Epithelial cell of esophagus (primary cell): ENCODE results near the gene ZBTB39.
A peak's percentile ranks its signal among the peaks of the same experiment; 100 is the strongest.

Source experiments
- DNase-seq: peaks from one replicate; pipeline ENCODE4 v3.0.0; 2010; ENCODE audit warnings: low read depth
- H3K4me3 ChIP-seq: 2 replicates; pipeline ENCODE4 v1.5.1; 2011; ENCODE audit warnings: mild to moderate bottlenecking, low read length, control low read depth
- CTCF ChIP-seq: IDR thresholded peaks from 2 replicates; pipeline ENCODE4 v1.5.1; 2011; ENCODE audit warnings: low read depth, mild to moderate bottlenecking, low read length, control low read depth, inconsistent platforms; ENCODE audit not compliant: insufficient read depth; ENCODE audit errors: missing control alignments

ZBTB39 gene

GRCh38 chr12:56957229-56958052 lies 48.9 kb downstream of the ZBTB39 start, which contains the start of gene RDH16:
TSS of gene RDH16 (minus strand) at chr12:56957608. CDS start at chr12:56957462, 146 bp downstream.
- no peak within 1 kb of the TSS for H3K4me3 ChIP-seq
- TF ChIP-seq CTCF, result no peak
- peak; percentile 94 for DNase-seq

GRCh38 chr12:56955631-56956256 lies 50.6 kb downstream of the ZBTB39 start:
- DNase-seq, result peak; percentile 59
- no peak overlapping the region for H3K4me3 ChIP-seq
- no peak for TF ChIP-seq CTCF

GRCh38 chr12:56954958-56955355 lies 51.4 kb downstream of the ZBTB39 start:
- no peak for TF ChIP-seq CTCF
- no peak for DNase-seq
- H3K4me3 ChIP-seq, result no peak overlapping the region

- TF ChIP-seq CTCF, result no peak
- no peak for DNase-seq
- H3K4me3 ChIP-seq, result no peak overlapping the region
These were observed 52.0 kb downstream of the ZBTB39 start for GRCh38 chr12:56954057-56954957.

GRCh38 chr12:56953314-56953713 lies 53.0 kb downstream of the ZBTB39 start:
- TF ChIP-seq CTCF, result no peak
- no peak for DNase-seq
- H3K4me3 ChIP-seq, result no peak overlapping the region

DNA sequence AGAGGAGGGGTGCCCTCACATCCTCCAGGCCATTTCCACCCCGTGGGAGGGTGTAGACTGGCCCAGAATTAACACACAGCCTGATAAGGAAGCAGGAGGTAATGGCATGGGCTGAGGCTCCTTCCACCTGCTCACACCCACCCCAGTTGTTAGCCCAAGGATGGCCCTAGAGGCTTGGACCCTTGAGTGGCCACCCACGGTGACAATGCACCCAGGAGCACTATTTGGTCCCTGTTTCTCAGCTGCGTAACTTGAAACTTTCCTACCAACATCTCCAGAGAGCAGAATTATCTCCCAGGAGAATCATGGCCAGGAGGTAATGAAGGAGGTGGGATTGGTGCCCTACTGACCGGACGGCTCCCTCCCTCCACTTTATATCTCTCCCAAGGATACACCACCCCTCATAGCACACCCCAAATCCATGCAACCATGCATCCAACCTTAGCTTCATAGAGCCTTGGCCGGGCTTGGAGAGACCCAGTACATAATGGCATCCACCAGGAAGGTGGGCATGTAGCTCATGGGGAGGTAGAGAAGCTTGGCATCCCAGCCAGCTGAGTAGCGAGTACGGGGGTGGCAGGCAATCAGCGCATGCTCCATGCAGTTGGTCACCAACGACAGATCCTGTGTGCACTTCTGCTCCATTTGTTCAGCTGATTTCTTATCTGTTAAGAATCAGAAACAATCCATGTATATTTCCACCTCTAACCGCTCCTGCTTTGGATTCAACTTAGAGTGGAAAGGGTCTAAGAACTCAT lies 54.6 kb downstream of the ZBTB39 start:
- no peak overlapping the region for H3K4me3 ChIP-seq
- DNase-seq, result no peak
- TF ChIP-seq CTCF, result no peak
